Measurements from ENCODE around the gene PGS1.

GRCh38 chr17:78423961-78424675 lies 45.7 kb downstream of the PGS1 start:
- TF ChIP-seq, protein P1, sequence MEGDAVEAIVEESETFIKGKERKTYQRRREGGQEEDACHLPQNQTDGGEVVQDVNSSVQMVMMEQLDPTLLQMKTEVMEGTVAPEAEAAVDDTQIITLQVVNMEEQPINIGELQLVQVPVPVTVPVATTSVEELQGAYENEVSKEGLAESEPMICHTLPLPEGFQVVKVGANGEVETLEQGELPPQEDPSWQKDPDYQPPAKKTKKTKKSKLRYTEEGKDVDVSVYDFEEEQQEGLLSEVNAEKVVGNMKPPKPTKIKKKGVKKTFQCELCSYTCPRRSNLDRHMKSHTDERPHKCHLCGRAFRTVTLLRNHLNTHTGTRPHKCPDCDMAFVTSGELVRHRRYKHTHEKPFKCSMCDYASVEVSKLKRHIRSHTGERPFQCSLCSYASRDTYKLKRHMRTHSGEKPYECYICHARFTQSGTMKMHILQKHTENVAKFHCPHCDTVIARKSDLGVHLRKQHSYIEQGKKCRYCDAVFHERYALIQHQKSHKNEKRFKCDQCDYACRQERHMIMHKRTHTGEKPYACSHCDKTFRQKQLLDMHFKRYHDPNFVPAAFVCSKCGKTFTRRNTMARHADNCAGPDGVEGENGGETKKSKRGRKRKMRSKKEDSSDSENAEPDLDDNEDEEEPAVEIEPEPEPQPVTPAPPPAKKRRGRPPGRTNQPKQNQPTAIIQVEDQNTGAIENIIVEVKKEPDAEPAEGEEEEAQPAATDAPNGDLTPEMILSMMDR (IDR thresholded peaks at IDR 0.05), result no peak
- TF ChIP-seq POLR2A (IDR thresholded peaks at IDR 0.05), result no peak
